Neuronal stem cell (in vitro differentiated cells): Measurements from ENCODE around the gene ZC3H7B.
A peak's percentile ranks its signal among the peaks of the same experiment; 100 is the strongest.
"Not testable (repeated sequence)": the region's sequence is repeated elsewhere in the genome, so short reads cannot be mapped to it uniquely, and the experiment has no call there.

ENCODE experiments used
- DNase-seq: peaks from one replicate; pipeline ENCODE4 v3.0.0-alpha.2; 2013; ENCODE audit warnings: low spot score
- H2AFZ ChIP-seq: one replicate; pipeline ENCODE4 v1.6.1; 2013; ENCODE audit warnings: mild to moderate bottlenecking, low read length, inconsistent platforms
- H2AK5ac ChIP-seq: 2 replicates; pipeline ENCODE4 v1.6.1; 2013; ENCODE audit warnings: low read depth, mild to moderate bottlenecking, inconsistent platforms, low read length, moderate library complexity, mixed read lengths
- H2BK120ac ChIP-seq: 2 replicates; pipeline ENCODE4 v1.6.1; 2013; ENCODE audit warnings: low read depth, mild to moderate bottlenecking, inconsistent platforms, low read length, moderate library complexity, mixed read lengths
- H2BK12ac ChIP-seq: one replicate; pipeline ENCODE4 v1.6.1; 2013; ENCODE audit warnings: low read length, inconsistent platforms
- H2BK15ac ChIP-seq: 2 replicates; pipeline ENCODE4 v1.6.1; 2013; ENCODE audit warnings: mild to moderate bottlenecking, low read length, inconsistent platforms, mixed read lengths
- H2BK5ac ChIP-seq: one replicate; pipeline ENCODE4 v1.6.1; 2013; ENCODE audit warnings: inconsistent platforms, mild to moderate bottlenecking, low read length, moderate library complexity
- H3K14ac ChIP-seq: one replicate; pipeline ENCODE4 v1.6.1; 2013; ENCODE audit warnings: low read length, inconsistent platforms
- H3K18ac ChIP-seq: 2 replicates; pipeline ENCODE4 v1.6.1; 2013; ENCODE audit warnings: low read length, inconsistent platforms
- H3K23ac ChIP-seq: 2 replicates; pipeline ENCODE4 v1.6.1; 2013; ENCODE audit warnings: low read depth, mild to moderate bottlenecking, mixed read lengths, low read length, inconsistent platforms; ENCODE audit not compliant: poor library complexity
- H3K27ac ChIP-seq: replicated peaks from 3 replicates; pipeline ENCODE4 v1.5.1; 2013; ENCODE audit warnings: low read length, inconsistent platforms
- H3K27me3 ChIP-seq, 3 experiments: 2 replicates each; pipeline ENCODE4 v1.6.1; 2013; ENCODE audit warnings: low read length in 3 of 3, mild to moderate bottlenecking in 2 of 3, inconsistent platforms in 1 of 3, low read depth in 1 of 3, mixed read lengths in 1 of 3, moderate library complexity in 1 of 3; ENCODE audit not compliant: control insufficient read depth in 3 of 3, insufficient read depth in 3 of 3
- H3K36me3 ChIP-seq, 2 donors: replicated peaks in 1 of 2; 2 replicates each; pipeline ENCODE4 v1.6.1; 2013; ENCODE audit warnings: low read length in 2 of 2; ENCODE audit not compliant: control insufficient read depth in 2 of 2, insufficient read depth in 2 of 2
- H3K4ac ChIP-seq: 2 replicates; pipeline ENCODE4 v1.6.1; 2013; ENCODE audit warnings: inconsistent platforms, mild to moderate bottlenecking, low read length, moderate library complexity
- H3K4me1 ChIP-seq, 2 donors: 1 replicate in 1 of 2; 2 replicates in 1 of 2; pipeline ENCODE4 v1.6.1; 2013; ENCODE audit warnings: low read length in 2 of 2, low read depth in 1 of 2; ENCODE audit not compliant: control insufficient read depth in 2 of 2, insufficient read depth in 1 of 2
- H3K4me2 ChIP-seq: one replicate; pipeline ENCODE4 v1.6.1; 2013; ENCODE audit warnings: mild to moderate bottlenecking, low read length, inconsistent platforms; ENCODE audit not compliant: insufficient read depth, poor library complexity, severe bottlenecking
- H3K4me3 ChIP-seq, 2 donors: 2 replicates each; pipeline ENCODE4 v1.5.1; 2013; ENCODE audit warnings: low read length in 2 of 2, mild to moderate bottlenecking in 2 of 2, inconsistent platforms in 1 of 2, moderate library complexity in 1 of 2
- H3K79me1 ChIP-seq: one replicate; pipeline ENCODE4 v1.6.1; 2013; ENCODE audit warnings: low read depth, mild to moderate bottlenecking, inconsistent platforms, low read length, moderate library complexity
- H3K9ac ChIP-seq: one replicate; pipeline ENCODE4 v1.6.1; 2013; ENCODE audit warnings: mild to moderate bottlenecking, low read depth, low read length, inconsistent platforms; ENCODE audit not compliant: poor library complexity
- H3K9me3 ChIP-seq, 2 donors: replicated peaks in 1 of 2; 2 replicates each; pipeline versions ENCODE3 to v1.6.1; 2013; ENCODE audit warnings: low read length in 2 of 2, mild to moderate bottlenecking in 2 of 2, inconsistent platforms in 1 of 2, low read depth in 1 of 2, mixed read lengths in 1 of 2, moderate library complexity in 1 of 2; ENCODE audit not compliant: control insufficient read depth in 2 of 2, insufficient read depth in 1 of 2
- H4K8ac ChIP-seq: one replicate; pipeline ENCODE4 v1.6.1; 2013; ENCODE audit warnings: low read depth, mild to moderate bottlenecking, inconsistent platforms, low read length, moderate library complexity
- H4K91ac ChIP-seq: one replicate; pipeline ENCODE4 v1.6.1; 2013; ENCODE audit warnings: low read length, low read depth, mild to moderate bottlenecking, inconsistent platforms; ENCODE audit not compliant: poor library complexity
- WGBS, 2 donors: extraction: QIAGEN DNeasy Blood & Tissue Kit; methylation state at CpG; one replicate each; pipeline ENCODE4 v1.1.7; 2013; ENCODE audit warnings: missing lambda C conversion rate in 2 of 2, mixed read lengths in 1 of 2; ENCODE audit not compliant: insufficient read length in 2 of 2, insufficient replicate concordance in 1 of 2; ENCODE audit errors: extremely low coverage in 2 of 2; 5-methylcytosine and 5-hydroxymethylcytosine counted together

ZC3H7B gene

GRCh38 chr22:41256254-41257253 lies 44.8 kb upstream of the ZC3H7B start:
- DNase-seq: no peak
- peaks cover 67 to 95% of the 10 kb centered on the region in 2 donors for H3K36me3 ChIP-seq
- H3K9me3 ChIP-seq: peaks cover 0 to 3% of the 10 kb centered on the region in 2 donors
- no peak overlapping the region for H3K4me2 ChIP-seq
- H3K14ac ChIP-seq: no peak overlapping the region
- no CpG with 5 or more reads among the region's 20 CpGs for WGBS, 2 donors
- H2AK5ac ChIP-seq: no peak overlapping the region
- no peak overlapping the region for H2BK12ac ChIP-seq
- H2BK15ac ChIP-seq: no peak overlapping the region
- no peak overlapping the region for H3K9ac ChIP-seq
- H2AFZ ChIP-seq: no peak overlapping the region
- no peak overlapping the region for H3K23ac ChIP-seq
- H3K4me1 ChIP-seq: peaks cover 0 to 4% of the 10 kb centered on the region in 2 donors
- no peaks in the 10 kb centered on the region for H3K27me3 ChIP-seq
- H3K4me3 ChIP-seq: no peak overlapping the region
- no peak overlapping the region for H3K18ac ChIP-seq
- H4K91ac ChIP-seq: no peak overlapping the region
- no peak overlapping the region for H3K4ac ChIP-seq
- H3K79me1 ChIP-seq: peaks cover 11% of the 10 kb centered on the region
- H4K8ac ChIP-seq: no peak overlapping the region
- H2BK120ac ChIP-seq: no peak overlapping the region
- no peak overlapping the region for H3K27ac ChIP-seq
- no peak overlapping the region for H2BK5ac ChIP-seq

- Histone ChIP-seq H4K8ac (no peak overlapping the region), H3K4me3 (no peak overlapping the region), H3K4me2 (no peak overlapping the region), H3K4me1 (peaks cover 0 to 4% of the 10 kb centered on the region in 2 donors), H2BK15ac (no peak overlapping the region), H3K9me3 (peaks cover 0 to 3% of the 10 kb centered on the region in 2 donors), H2AK5ac (peak overlapping the region; percentile 77), H2BK12ac (no peak overlapping the region), H3K18ac (no peak overlapping the region), H3K27ac (no peak overlapping the region), H3K9ac (peak overlapping the region; percentile 37), H2BK120ac (no peak overlapping the region), H3K4ac (no peak overlapping the region), H2BK5ac (no peak overlapping the region), H3K27me3 (no peaks in the 10 kb centered on the region), H3K79me1 (peaks cover 10% of the 10 kb centered on the region), H3K14ac (peak overlapping the region; percentile 67), H2AFZ (no peak overlapping the region), H3K23ac (peak overlapping the region; percentile 85), H4K91ac (no peak overlapping the region), H3K36me3 (peaks cover 71 to 97% of the 10 kb centered on the region in 2 donors)
- DNase-seq: no peak
- no CpG with 5 or more reads among the region's 11 CpGs for WGBS, 2 donors
Measured at GRCh38 chr22:41257696-41258095, 43.6 kb upstream of the ZC3H7B start.

- H3K4ac ChIP-seq, H3K27ac ChIP-seq, H2AFZ ChIP-seq, H3K9me3 ChIP-seq, H3K14ac ChIP-seq, H3K23ac ChIP-seq, H3K4me3 ChIP-seq, H3K18ac ChIP-seq, H4K91ac ChIP-seq, H4K8ac ChIP-seq, H2BK12ac ChIP-seq, H3K27me3 ChIP-seq, H2BK120ac ChIP-seq, H2AK5ac ChIP-seq, H2BK5ac ChIP-seq, H2BK15ac ChIP-seq, DNase-seq, H3K9ac ChIP-seq, H3K4me2 ChIP-seq, H3K4me1 ChIP-seq: not testable (repeated sequence)
- WGBS, 2 donors: no CpG with 5 or more reads among the region's 4 CpGs
- H3K36me3 ChIP-seq: peaks cover 73 to 97% of the 10 kb centered on the region in 2 donors
- peaks cover 12% of the 10 kb centered on the region for H3K79me1 ChIP-seq
Measured at GRCh38 chr22:41259756-41260155, 41.6 kb upstream of the ZC3H7B start.

- peaks cover 0 to 3% of the 10 kb centered on the region in 2 donors for H3K9me3 ChIP-seq
- no peak overlapping the region for H3K27ac ChIP-seq
- no peak overlapping the region for H2AK5ac ChIP-seq
- H3K4me3 ChIP-seq: no peak overlapping the region
- H3K4me2 ChIP-seq: no peak overlapping the region
- H3K9ac ChIP-seq: no peak overlapping the region
- H4K91ac ChIP-seq: no peak overlapping the region
- no peak overlapping the region for H2BK5ac ChIP-seq
- no peak for DNase-seq
- H3K4ac ChIP-seq: no peak overlapping the region
- H3K4me1 ChIP-seq: peaks cover 0 to 4% of the 10 kb centered on the region in 2 donors
- no peak overlapping the region for H2BK12ac ChIP-seq
- H3K18ac ChIP-seq: no peak overlapping the region
- no peak overlapping the region for H2BK15ac ChIP-seq
- H3K23ac ChIP-seq: no peak overlapping the region
- WGBS, 2 donors: no CpG with 5 or more reads among the region's 7 CpGs
- H3K36me3 ChIP-seq: peaks cover 76 to 96% of the 10 kb centered on the region in 2 donors
- H4K8ac ChIP-seq: no peak overlapping the region
- H2BK120ac ChIP-seq: no peak overlapping the region
- H3K27me3 ChIP-seq: no peaks in the 10 kb centered on the region
- H3K79me1 ChIP-seq: peaks cover 12% of the 10 kb centered on the region
- no peak overlapping the region for H3K14ac ChIP-seq
- no peak overlapping the region for H2AFZ ChIP-seq
Measured at GRCh38 chr22:41260871-41261270, 40.5 kb upstream of the ZC3H7B start.
